Iris pigment epithelial cell (primary cell): ENCODE results near the gene HECTD4.

Experiments
- DNase-seq: peaks from one replicate; pipeline ENCODE4 v3.0.0-alpha.2; 2011; ENCODE audit warnings: low read depth

The HECTD4 gene

GRCh38 chr12:112207397-112207924, 174.8 kb downstream of the HECTD4 start:
- DNase-seq = no peak

GRCh38 chr12:112206944-112207343, 175.3 kb downstream of the HECTD4 start:
- no peak for DNase-seq

- DNase-seq = peak; percentile 49
Observed at GRCh38 chr12:112199136-112199535, 183.1 kb downstream of the HECTD4 start.

- DNase-seq = peak; percentile 69
Observed at GRCh38 chr12:112198120-112198733, 184.0 kb downstream of the HECTD4 start.

GRCh38 chr12:112196196-112196875, 185.9 kb downstream of the HECTD4 start:
- no peak for DNase-seq

GRCh38 chr12:112194601-112195247, 187.5 kb downstream of the HECTD4 start:
- no peak for DNase-seq

GRCh38 chr12:112192475-112192874, 189.8 kb downstream of the HECTD4 start:
- DNase-seq = no peak

- peak; percentile 21 for DNase-seq
Observed at GRCh38 chr12:112191840-112192321, 190.3 kb downstream of the HECTD4 start.

- DNase-seq = no peak
Observed at GRCh38 chr12:112191201-112191600, 191.0 kb downstream of the HECTD4 start.

- DNase-seq = no peak
Observed at GRCh38 chr12:112190231-112191025, 191.8 kb downstream of the HECTD4 start.

- no peak for DNase-seq
Observed at GRCh38 chr12:112188130-112188830, 194.0 kb downstream of the HECTD4 start.

- DNase-seq = no peak
Observed at GRCh38 chr12:112185093-112185923, 196.9 kb downstream of the HECTD4 start.

GRCh38 chr12:112184056-112184887, 198.0 kb downstream of the HECTD4 start:
- DNase-seq = no peak

GRCh38 chr12:112183141-112184021, 198.8 kb downstream of the HECTD4 start:
- peak; percentile 39 for DNase-seq

GRCh38 chr12:112182499-112182898, 199.7 kb downstream of the HECTD4 start:
- DNase-seq = peak; percentile 40

- no peak for DNase-seq
Observed at GRCh38 chr12:112180422-112180821, 201.8 kb downstream of the HECTD4 start.

GRCh38 chr12:112179916-112180315, 202.3 kb downstream of the HECTD4 start:
- no peak for DNase-seq

GRCh38 chr12:112179341-112179740, 202.9 kb downstream of the HECTD4 start:
- DNase-seq = no peak

GRCh38 chr12:112178796-112179195, 203.4 kb downstream of the HECTD4 start:
- no peak for DNase-seq
